Tibial artery (tissue), 4 donors: ENCODE results near the gene CYLD.

Experiments used
- DNase-seq, 2 donors: peaks; one replicate each; pipeline ENCODE4 v3.0.0-alpha.2; 2019
- H3K27ac ChIP-seq, 2 donors: fragments of 200-600 bp; sonication (generic) in 1 of 2; 1 replicate in 1 of 2; 2 replicates in 1 of 2; pipeline ENCODE4 v1.5.1; 2018 to 2019; ENCODE audit warnings: mild to moderate bottlenecking in 1 of 2
- H3K27me3 ChIP-seq, 2 donors: fragments of 200-600 bp; sonication (generic) in 1 of 2; one replicate each; pipeline versions ENCODE4 v1.5.1 to v1.6.0; 2016 to 2019
- H3K36me3 ChIP-seq, 3 donors: fragments of 200-600 bp; sonication (generic) in 2 of 3; one replicate each; pipeline ENCODE4 v1.5.1; 2016 to 2019; ENCODE audit warnings: mild to moderate bottlenecking in 2 of 3
- H3K4me1 ChIP-seq, 4 donors: fragments of 200-600 bp; sonication (generic) in 2 of 4; 1 replicate in 3 of 4; 2 replicates in 1 of 4; pipeline ENCODE4 v1.5.1; 2016 to 2019
- H3K4me3 ChIP-seq, 2 donors: fragments of 200-600 bp; sonication (generic) in 1 of 2; 1 replicate in 1 of 2; 2 replicates in 1 of 2; pipeline ENCODE4 v1.5.1; 2018 to 2019; ENCODE audit warnings: mild to moderate bottlenecking in 2 of 2
- H3K9me3 ChIP-seq, 3 donors: fragments of 200-600 bp; sonication (generic) in 1 of 3; one replicate each; pipeline ENCODE4 v1.5.1; 2016 to 2019
- intact Hi-C: fragments of 100-400 bp; cut with DNase I; formaldehyde crosslinking; loops from one replicate; pipeline ENCODE4 v1.15.0; 2023; ENCODE audit warnings: low total_unique reads
- TF ChIP-seq, protein P1 (sequence below), 2 experiments: fragments of 200-600 bp in 1 of 2; fragments of 450-650 bp in 1 of 2; IDR thresholded peaks; one replicate each; pipeline ENCODE4 v1.5.1; 2017 to 2019; ENCODE audit warnings: antibody characterized with exemption in 2 of 2, mild to moderate bottlenecking in 1 of 2, moderate library complexity in 1 of 2

CYLD gene

DNA sequence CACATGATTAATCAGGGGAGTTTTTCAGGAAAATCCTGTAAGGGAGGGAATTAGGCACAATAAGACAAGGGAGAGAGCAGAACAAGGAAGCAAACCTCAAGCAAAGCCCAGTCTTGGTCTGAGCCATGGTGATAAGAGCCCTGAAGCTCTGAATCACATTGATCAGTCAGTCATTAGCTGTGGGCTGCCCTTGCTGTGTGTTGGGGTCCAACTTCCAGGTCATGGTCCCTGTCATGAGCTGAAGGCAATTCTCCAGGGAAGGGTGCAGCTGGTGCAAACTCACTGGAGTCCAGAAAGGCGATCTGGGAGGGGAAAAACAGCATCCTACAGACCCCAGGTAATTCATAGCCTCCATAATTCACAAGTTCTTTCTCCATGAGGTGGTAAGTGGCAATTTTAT is 89.9 kb downstream of the CYLD start:
- intact Hi-C loops, result no loop called here
- DNase-seq, result no peak
- no peaks in the 10 kb centered on the region for H3K36me3 ChIP-seq
- no peaks in the 10 kb centered on the region for H3K4me1 ChIP-seq
- H3K27me3 ChIP-seq, result peaks cover 0 to 4% of the 10 kb centered on the region in 2 donors
- no peak overlapping the region for H3K27ac ChIP-seq
- TF ChIP-seq, protein P1, sequence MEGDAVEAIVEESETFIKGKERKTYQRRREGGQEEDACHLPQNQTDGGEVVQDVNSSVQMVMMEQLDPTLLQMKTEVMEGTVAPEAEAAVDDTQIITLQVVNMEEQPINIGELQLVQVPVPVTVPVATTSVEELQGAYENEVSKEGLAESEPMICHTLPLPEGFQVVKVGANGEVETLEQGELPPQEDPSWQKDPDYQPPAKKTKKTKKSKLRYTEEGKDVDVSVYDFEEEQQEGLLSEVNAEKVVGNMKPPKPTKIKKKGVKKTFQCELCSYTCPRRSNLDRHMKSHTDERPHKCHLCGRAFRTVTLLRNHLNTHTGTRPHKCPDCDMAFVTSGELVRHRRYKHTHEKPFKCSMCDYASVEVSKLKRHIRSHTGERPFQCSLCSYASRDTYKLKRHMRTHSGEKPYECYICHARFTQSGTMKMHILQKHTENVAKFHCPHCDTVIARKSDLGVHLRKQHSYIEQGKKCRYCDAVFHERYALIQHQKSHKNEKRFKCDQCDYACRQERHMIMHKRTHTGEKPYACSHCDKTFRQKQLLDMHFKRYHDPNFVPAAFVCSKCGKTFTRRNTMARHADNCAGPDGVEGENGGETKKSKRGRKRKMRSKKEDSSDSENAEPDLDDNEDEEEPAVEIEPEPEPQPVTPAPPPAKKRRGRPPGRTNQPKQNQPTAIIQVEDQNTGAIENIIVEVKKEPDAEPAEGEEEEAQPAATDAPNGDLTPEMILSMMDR (IDR thresholded peaks at IDR 0.05), result no peak
- no peaks in the 10 kb centered on the region for H3K9me3 ChIP-seq
- H3K4me3 ChIP-seq, result no peak overlapping the region

DNA sequence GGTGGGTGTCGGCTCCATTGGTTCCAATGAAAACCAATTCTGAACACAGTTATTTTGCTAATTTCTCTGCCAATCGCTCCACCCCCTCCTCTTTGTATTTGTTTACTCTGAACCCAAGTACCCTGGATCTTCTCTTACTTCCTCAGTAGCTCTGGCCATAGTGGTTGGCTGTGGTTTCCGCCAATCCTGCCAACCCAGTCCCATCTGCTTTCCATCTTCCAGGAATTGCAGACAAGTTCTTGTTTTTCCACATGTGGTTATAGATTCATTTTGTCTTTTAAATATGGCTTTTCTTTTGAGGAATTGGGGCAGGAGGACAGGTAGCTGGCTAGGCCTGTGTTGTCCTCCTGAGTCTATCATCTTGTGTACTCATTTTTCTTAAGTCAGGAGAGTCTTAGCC is 92.0 kb downstream of the CYLD start:
- Histone ChIP-seq H3K4me3 (no peak overlapping the region), H3K9me3 (no peaks in the 10 kb centered on the region), H3K36me3 (no peaks in the 10 kb centered on the region), H3K4me1 (no peaks in the 10 kb centered on the region), H3K27me3 (peaks cover 0 to 4% of the 10 kb centered on the region in 2 donors), H3K27ac (no peak overlapping the region)
- TF ChIP-seq, protein P1 (IDR thresholded peaks at IDR 0.05), result no peak
- no peak for DNase-seq
- intact Hi-C loops, result no loop called here

GRCh38 chr16:50834701-50835100 is 92.8 kb downstream of the CYLD start:
- no peaks in the 10 kb centered on the region for H3K4me1 ChIP-seq
- intact Hi-C loops, result no loop called here
- TF ChIP-seq, protein P1 (IDR thresholded peaks at IDR 0.05), result no peak
- H3K9me3 ChIP-seq, result no peaks in the 10 kb centered on the region
- H3K27ac ChIP-seq, result no peak overlapping the region
- DNase-seq, result no peak
- no peak overlapping the region for H3K4me3 ChIP-seq
- no peaks in the 10 kb centered on the region for H3K36me3 ChIP-seq
- H3K27me3 ChIP-seq, result peaks cover 0 to 4% of the 10 kb centered on the region in 2 donors

- Histone ChIP-seq H3K4me3 (no peak overlapping the region), H3K4me1 (no peaks in the 10 kb centered on the region)
Observed at GRCh38 chr16:50835358-50836060, 93.6 kb downstream of the CYLD start.

DNA sequence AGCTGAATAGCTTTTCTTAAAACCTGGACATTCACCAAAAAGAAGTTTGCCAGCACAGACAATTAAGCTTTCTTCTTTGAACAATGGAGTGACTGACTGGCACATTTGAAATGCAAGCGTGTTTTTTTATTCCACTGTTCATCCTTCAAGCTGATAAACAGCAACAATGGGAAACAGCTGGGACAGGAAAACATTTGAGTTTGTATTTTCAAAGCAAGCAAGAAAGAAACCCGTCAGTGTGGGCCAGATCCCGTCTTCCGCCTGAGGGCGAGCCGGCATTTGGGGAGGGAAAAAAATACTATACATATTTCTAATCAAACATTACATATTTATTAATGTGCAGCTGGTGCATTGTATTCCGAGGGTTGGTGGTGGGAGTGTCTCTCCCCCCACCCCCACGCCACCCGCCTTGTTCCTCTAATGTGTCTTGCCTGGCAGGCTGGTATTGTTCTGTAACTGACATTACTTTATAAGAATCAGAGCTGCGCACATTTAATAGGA is 94.3 kb downstream of the CYLD start:
- no peak overlapping the region for H3K4me3 ChIP-seq
- DNase-seq, result no peak
- H3K27ac ChIP-seq, result no peak overlapping the region
- H3K4me1 ChIP-seq, result peaks cover 0 to 4% (median 2%) of the 10 kb centered on the region in 4 donors
- no peaks in the 10 kb centered on the region for H3K36me3 ChIP-seq
- intact Hi-C loops, result no loop called here
- H3K9me3 ChIP-seq, result no peaks in the 10 kb centered on the region
- H3K27me3 ChIP-seq, result peaks cover 0 to 12% of the 10 kb centered on the region in 2 donors
- TF ChIP-seq, protein P1 (IDR thresholded peaks at IDR 0.05), result no peak

More at GRCh38 chr16:50835358-50836060, 93.6 kb downstream of the CYLD start:
- TF ChIP-seq, protein P1 (IDR thresholded peaks at IDR 0.05), result no peak
- intact Hi-C loops, result no loop called here
- Histone ChIP-seq H3K27me3 (peaks cover 0 to 6% of the 10 kb centered on the region in 2 donors), H3K27ac (no peak overlapping the region), H3K36me3 (no peaks in the 10 kb centered on the region), H3K9me3 (no peaks in the 10 kb centered on the region)
- no peak for DNase-seq
